Gastrocnemius medialis (tissue), 4 donors: ENCODE measurements around the gene HTR1D. TPM values are rescaled to one million over a fixed set of nuclear protein-coding genes. Genes with fewer than 3 reads are reported as not detected.

Experiments used
- ATAC-seq, 2 donors: fragments of 150-250 bp; one replicate each; pipeline ENCODE4 v1.9.1; 2016
- DNase-seq, 2 donors: peaks; one replicate each; pipeline ENCODE4 v3.0.0-alpha.2; 2019
- H3K27ac ChIP-seq, 4 donors: fragments of 200-600 bp; sonication (generic); 1 replicate in 1 of 4; 2 replicates in 3 of 4; pipeline ENCODE4 v1.5.1; 2016 to 2018; ENCODE audit warnings: mild to moderate bottlenecking in 2 of 4, moderate library complexity in 1 of 4
- H3K27me3 ChIP-seq, 3 donors: fragments of 200-600 bp; sonication (generic) in 2 of 3; 1 replicate in 1 of 3; 2 replicates in 2 of 3; pipeline versions ENCODE4 v1.5.1 to v1.6.0; 2016 to 2019; ENCODE audit warnings: mild to moderate bottlenecking in 1 of 3, moderate library complexity in 1 of 3
- H3K36me3 ChIP-seq, 2 donors: fragments of 200-600 bp; sonication (generic) in 1 of 2; one replicate each; pipeline ENCODE4 v1.5.1; 2017 to 2018
- H3K4me1 ChIP-seq, 2 donors: fragments of 200-600 bp; sonication (generic) in 1 of 2; one replicate each; pipeline ENCODE4 v1.5.1; 2016 to 2017; ENCODE audit warnings: mild to moderate bottlenecking in 2 of 2
- H3K4me3 ChIP-seq, 4 donors: fragments of 200-600 bp; sonication (generic) in 3 of 4; 1 replicate in 1 of 4; 2 replicates in 3 of 4; pipeline ENCODE4 v1.5.1; 2016 to 2019; ENCODE audit warnings: mild to moderate bottlenecking in 2 of 4
- H3K9me3 ChIP-seq, 3 donors: fragments of 200-600 bp; sonication (generic) in 2 of 3; 1 replicate in 1 of 3; 2 replicates in 2 of 3; pipeline ENCODE4 v1.5.1; 2016 to 2019
- CTCF ChIP-seq, 5 experiments: fragments of 450-650 bp in 3 of 5; fragments of 200-600 bp in 2 of 5; sonication (generic) in 2 of 5; IDR thresholded peaks in 4 of 5; conservative IDR thresholded peaks in 1 of 5; 1 replicate in 4 of 5; 2 replicates in 1 of 5; pipeline ENCODE4 v1.5.1; 2016 to 2019; ENCODE audit warnings: antibody characterized with exemption in 5 of 5, mild to moderate bottlenecking in 3 of 5, moderate library complexity in 3 of 5
- POLR2A ChIP-seq, 2 donors: fragments of 450-650 bp; IDR thresholded peaks; one replicate each; pipeline ENCODE4 v1.6.1; 2017; ENCODE audit warnings: antibody characterized with exemption in 2 of 2, mild to moderate bottlenecking in 2 of 2, moderate library complexity in 2 of 2
- in situ Hi-C, 4 donors: fragments of 200-750 bp; cut with MboI; loops; one replicate each; pipeline versions ENCODE4 v1.15.0 to v1.8.0; 2017; ENCODE audit warnings: low sequenced_read_pairs in 4 of 4
- intact Hi-C: fragments of 100-400 bp; cut with DNase I; formaldehyde crosslinking; loops from one replicate; pipeline ENCODE4 v1.15.1; 2023; ENCODE audit warnings: low total_unique reads
- total RNA-seq, 4 donors: library from RNA; depleted of rRNA; stranded (reverse); fragments of >200 nt; gene quantifications; one replicate each; pipeline versions ENCODE4 v1.1.0 to v1.2.3, GENCODE V29; 2016

HTR1D gene
- total RNA-seq, 4 donors from 2014 or later, result not detected

GRCh38 chr1:23168445-23169194, 48.7 kb downstream of the HTR1D start, which contains the start of gene LUZP1:
TSS of gene LUZP1 (minus strand) at chr1:23168856.
- in situ Hi-C loops, result no loop called here

GRCh38 chr1:23168079-23168444, 49.2 kb downstream of the HTR1D start:
- TF ChIP-seq CTCF (IDR thresholded peaks at IDR 0.05 in 4 of 5, conservative IDR thresholded peaks at IDR 0.05 in 1 of 5) (no peak), POLR2A (IDR thresholded peaks at IDR 0.05) (no peak)
- H3K36me3 ChIP-seq, result no peaks in the 10 kb centered on the region
- H3K27ac ChIP-seq, result peak overlapping the region; percentile 62 to 88 (median 77)
- H3K4me3 ChIP-seq, result peak overlapping the region; percentile 53 to 93 (median 76)
- H3K9me3 ChIP-seq, result no peaks in the 10 kb centered on the region
- H3K4me1 ChIP-seq, result peaks cover 8 to 12% of the 10 kb centered on the region in 2 donors
- in situ Hi-C loops, result no loop called here
- no peaks in the 10 kb centered on the region for H3K27me3 ChIP-seq
- intact Hi-C loops, result no loop called here
- ATAC-seq (peak; percentile 43), DNase-seq (no peak)

More at GRCh38 chr1:23168445-23169194, 48.7 kb downstream of the HTR1D start, which contains the start of gene LUZP1:
- TF ChIP-seq CTCF (IDR thresholded peaks at IDR 0.05 in 4 of 5, conservative IDR thresholded peaks at IDR 0.05 in 1 of 5) (no peak), POLR2A (IDR thresholded peaks at IDR 0.05) (peak; percentile 80 to 92)
- Histone ChIP-seq H3K27me3 (no peaks in the 10 kb centered on the region), H3K4me3 (peak within 1 kb of the TSS; percentile 53 to 93 (median 76)), H3K36me3 (no peaks in the 10 kb centered on the region), H3K4me1 (peaks cover 8 to 12% of the 10 kb centered on the region in 2 donors), H3K9me3 (no peaks in the 10 kb centered on the region), H3K27ac (peak within 1 kb of the TSS; percentile 62 to 88 (median 77))
- intact Hi-C loops, result no loop called here
- peak; percentile 77 to 84 for DNase-seq
- ATAC-seq, result peak; percentile 89 to 90

- DNase-seq (no peak), ATAC-seq (peak; percentile 37)
- Histone ChIP-seq H3K27ac (peak overlapping the region; percentile 62 to 88 (median 77)), H3K36me3 (no peaks in the 10 kb centered on the region), H3K27me3 (no peaks in the 10 kb centered on the region), H3K9me3 (no peaks in the 10 kb centered on the region), H3K4me3 (peak overlapping the region; percentile 53 to 93 (median 76)), H3K4me1 (peaks cover 8 to 12% of the 10 kb centered on the region in 2 donors)
- no peak for TF ChIP-seq CTCF (IDR thresholded peaks at IDR 0.05 in 4 of 5, conservative IDR thresholded peaks at IDR 0.05 in 1 of 5)
- TF ChIP-seq POLR2A (IDR thresholded peaks at IDR 0.05), result no peak
- intact Hi-C loops, result no loop called here
- in situ Hi-C loops, result no loop called here
Measured at GRCh38 chr1:23167353-23168078, 49.8 kb downstream of the HTR1D start.

GRCh38 chr1:23166854-23167253, 50.4 kb downstream of the HTR1D start:
- Histone ChIP-seq H3K27me3 (no peaks in the 10 kb centered on the region), H3K36me3 (no peaks in the 10 kb centered on the region), H3K9me3 (no peaks in the 10 kb centered on the region), H3K4me3 (peak overlapping the region; percentile 53 to 93 (median 76)), H3K27ac (peak overlapping the region in 3 of 4 donors; percentile 67 to 88 (median 87)), H3K4me1 (peaks cover 8 to 12% of the 10 kb centered on the region in 2 donors)
- ATAC-seq (no peak), DNase-seq (no peak)
- in situ Hi-C loops (no loop called here), intact Hi-C loops (no loop called here)
- TF ChIP-seq CTCF (IDR thresholded peaks at IDR 0.05 in 4 of 5, conservative IDR thresholded peaks at IDR 0.05 in 1 of 5) (no peak), POLR2A (IDR thresholded peaks at IDR 0.05) (no peak)
